ENCODE data around the gene METTL24.

DNA sequence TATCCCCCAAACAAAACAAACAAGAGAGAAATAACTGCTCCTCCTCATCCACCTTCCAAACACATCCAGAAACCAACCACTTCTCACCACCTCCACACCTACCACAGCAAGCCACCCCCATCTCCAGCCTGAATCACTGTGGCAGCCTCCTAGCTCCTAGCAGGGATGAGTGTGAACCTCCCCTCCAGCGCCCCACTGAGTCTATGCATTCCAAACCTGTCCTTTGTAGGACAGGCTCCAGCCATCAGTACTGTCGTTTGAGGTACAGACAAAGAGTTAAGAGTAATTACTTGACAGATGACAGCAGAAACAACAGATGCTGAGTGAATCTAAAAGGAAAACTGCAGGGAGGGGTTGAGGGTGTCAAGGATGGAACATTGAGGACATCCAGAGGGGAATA lies 2.4 kb downstream of the METTL24 start:
- TF ChIP-seq, protein P1, sequence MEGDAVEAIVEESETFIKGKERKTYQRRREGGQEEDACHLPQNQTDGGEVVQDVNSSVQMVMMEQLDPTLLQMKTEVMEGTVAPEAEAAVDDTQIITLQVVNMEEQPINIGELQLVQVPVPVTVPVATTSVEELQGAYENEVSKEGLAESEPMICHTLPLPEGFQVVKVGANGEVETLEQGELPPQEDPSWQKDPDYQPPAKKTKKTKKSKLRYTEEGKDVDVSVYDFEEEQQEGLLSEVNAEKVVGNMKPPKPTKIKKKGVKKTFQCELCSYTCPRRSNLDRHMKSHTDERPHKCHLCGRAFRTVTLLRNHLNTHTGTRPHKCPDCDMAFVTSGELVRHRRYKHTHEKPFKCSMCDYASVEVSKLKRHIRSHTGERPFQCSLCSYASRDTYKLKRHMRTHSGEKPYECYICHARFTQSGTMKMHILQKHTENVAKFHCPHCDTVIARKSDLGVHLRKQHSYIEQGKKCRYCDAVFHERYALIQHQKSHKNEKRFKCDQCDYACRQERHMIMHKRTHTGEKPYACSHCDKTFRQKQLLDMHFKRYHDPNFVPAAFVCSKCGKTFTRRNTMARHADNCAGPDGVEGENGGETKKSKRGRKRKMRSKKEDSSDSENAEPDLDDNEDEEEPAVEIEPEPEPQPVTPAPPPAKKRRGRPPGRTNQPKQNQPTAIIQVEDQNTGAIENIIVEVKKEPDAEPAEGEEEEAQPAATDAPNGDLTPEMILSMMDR (conservative IDR thresholded peaks at IDR 0.05): no peak
- no peak for TF ChIP-seq EZH2 (IDR thresholded peaks at IDR 0.05; ENCODE audit: low read depth)

All from PC-9 (cell line).